ENCODE results near the gene ABHD16B.

- TF ChIP-seq CTCF (conservative IDR thresholded peaks at IDR 0.05; ENCODE audit: low read length) (no peak), EZH2phosphoT487 (IDR thresholded peaks at IDR 0.05; ENCODE audit: borderline replicate concordance) (no peak)
Observed at GRCh38 chr20:63825331-63826118, 35.8 kb upstream of the ABHD16B start.
